A673 (cell line): ENCODE data around the gene GPR150. TPM values are rescaled to one million over a fixed set of nuclear protein-coding genes. Genes with fewer than 3 reads are reported as not detected.

Source experiments
- BruUV-seq: library from RNA; stranded (reverse); fragments of 400-500 nt; replicated peaks from 2 replicates; lab custom pipeline; 2021; lab: Mats Ljungman, UMichigan
- CTCF ChIA-PET: fragments of 300-600 bp; sonication (Branson Sonifier 250); formaldehyde crosslinking; loops from one replicate; lab custom pipeline; 2022; ENCODE audit warnings: antibody characterized with exemption; lab: Charles Lee
- POLR2A ChIA-PET: fragments of 300-600 bp; sonication (Branson Sonifier 250); formaldehyde crosslinking; loops from one replicate; lab custom pipeline; 2022; ENCODE audit warnings: antibody characterized with exemption; ENCODE audit not compliant: low non-redundant PET; lab: Charles Lee
- DNase-seq: peaks from one replicate; pipeline ENCODE4 v3.0.0-alpha.2; 2015; ENCODE audit warnings: low spot score
- H3K27ac ChIP-seq: fragments of 200-600 bp; sonication (generic); 2 replicates; pipeline ENCODE4 v1.5.1; 2016; ENCODE audit warnings: mixed run types, low read depth, mild to moderate bottlenecking, mixed read lengths, antibody characterized with exemption, low read length; ENCODE audit not compliant: poor library complexity, severe bottlenecking
- H3K27me3 ChIP-seq: fragments of 200-600 bp; sonication (generic); replicated peaks from 2 replicates; pipeline ENCODE4 v1.6.1; 2017; ENCODE audit warnings: mixed run types, low read depth, mild to moderate bottlenecking, mixed read lengths, antibody characterized with exemption, low read length; ENCODE audit not compliant: insufficient read depth, poor library complexity
- H3K36me3 ChIP-seq: fragments of 200-600 bp; sonication (generic); 2 replicates; pipeline ENCODE4 v1.6.1; 2016; ENCODE audit warnings: mixed run types, mild to moderate bottlenecking, mixed read lengths, antibody characterized with exemption, low read length; ENCODE audit not compliant: insufficient read depth, poor library complexity, severe bottlenecking
- H3K4me1 ChIP-seq: fragments of 200-600 bp; sonication (generic); 2 replicates; pipeline ENCODE4 v1.6.1; 2017; ENCODE audit warnings: mixed run types, mild to moderate bottlenecking, mixed read lengths, antibody characterized with exemption, low read length; ENCODE audit not compliant: insufficient read depth, poor library complexity, severe bottlenecking
- H3K4me3 ChIP-seq: fragments of 200-600 bp; sonication (generic); 2 replicates; pipeline ENCODE4 v1.5.1; 2016; ENCODE audit warnings: low read depth, mixed run types, mild to moderate bottlenecking, mixed read lengths, low read length; ENCODE audit not compliant: poor library complexity, severe bottlenecking
- H3K9me3 ChIP-seq: fragments of 200-600 bp; sonication (generic); 2 replicates; pipeline ENCODE4 v1.6.1; 2016; ENCODE audit warnings: mixed run types, low read depth, mild to moderate bottlenecking, mixed read lengths, antibody characterized with exemption, low read length; ENCODE audit not compliant: poor library complexity, severe bottlenecking
- EZH2 ChIP-seq: fragments of 200-600 bp; sonication (generic); IDR thresholded peaks from 2 replicates; pipeline ENCODE4 v1.6.1; 2017; ENCODE audit warnings: borderline replicate concordance, low read depth, mild to moderate bottlenecking, mixed read lengths, antibody characterized with exemption, low read length; ENCODE audit not compliant: poor library complexity, severe bottlenecking
- intact Hi-C: fragments of 100-400 bp; cut with micrococcal nuclease; formaldehyde crosslinking; loops from one replicate; pipeline ENCODE4 v1.10.0; 2022; ENCODE audit not compliant: unreplicated experiment
- total RNA-seq: library from RNA; stranded (reverse); gene quantifications from 2 replicates; pipeline ENCODE4 v1.2.3, GENCODE V29; 2021
- TF ChIP-seq, protein P1 (sequence below): fragments of 300-800, 200-600 bp; sonication (generic); conservative IDR thresholded peaks from 2 replicates; pipeline ENCODE4 v1.5.1; 2017; ENCODE audit warnings: low read depth, mild to moderate bottlenecking, antibody characterized with exemption, low read length, moderate library complexity, mixed read lengths

Gene GPR150
- total RNA-seq, 1 experiment from 2014 or later = 0.13 TPM

DNA sequence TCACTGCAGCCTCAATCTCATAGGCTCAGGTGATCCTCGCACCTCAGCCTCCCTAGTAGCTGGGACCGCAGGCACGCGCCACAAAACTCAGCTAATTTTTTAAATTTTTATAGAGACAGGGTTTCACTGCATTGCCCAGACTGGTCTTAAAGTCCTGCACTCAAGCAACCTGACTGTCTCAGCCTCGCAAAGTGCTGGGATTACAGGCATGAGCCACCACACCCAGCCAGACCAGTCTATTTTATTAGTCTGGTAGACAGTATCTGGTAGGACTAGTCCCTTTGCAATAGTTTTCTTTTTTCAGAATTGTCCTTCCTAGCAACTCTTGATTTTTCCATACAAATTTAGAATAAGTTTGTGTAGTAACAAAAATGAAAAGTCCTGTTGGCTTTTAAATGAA, 14.1 kb upstream of the GPR150 start:
- ChIA-PET POLR2A (no interaction called here), CTCF (no interaction called here)
- Histone ChIP-seq H3K4me1 (no peaks in the 10 kb centered on the region), H3K4me3 (no peak overlapping the region), H3K27me3 (no peaks in the 10 kb centered on the region), H3K9me3 (no peaks in the 10 kb centered on the region), H3K36me3 (no peaks in the 10 kb centered on the region), H3K27ac (no peak overlapping the region)
- intact Hi-C loops = no loop called here
- BruUV-seq = no TSS peak
- TF ChIP-seq, protein P1, sequence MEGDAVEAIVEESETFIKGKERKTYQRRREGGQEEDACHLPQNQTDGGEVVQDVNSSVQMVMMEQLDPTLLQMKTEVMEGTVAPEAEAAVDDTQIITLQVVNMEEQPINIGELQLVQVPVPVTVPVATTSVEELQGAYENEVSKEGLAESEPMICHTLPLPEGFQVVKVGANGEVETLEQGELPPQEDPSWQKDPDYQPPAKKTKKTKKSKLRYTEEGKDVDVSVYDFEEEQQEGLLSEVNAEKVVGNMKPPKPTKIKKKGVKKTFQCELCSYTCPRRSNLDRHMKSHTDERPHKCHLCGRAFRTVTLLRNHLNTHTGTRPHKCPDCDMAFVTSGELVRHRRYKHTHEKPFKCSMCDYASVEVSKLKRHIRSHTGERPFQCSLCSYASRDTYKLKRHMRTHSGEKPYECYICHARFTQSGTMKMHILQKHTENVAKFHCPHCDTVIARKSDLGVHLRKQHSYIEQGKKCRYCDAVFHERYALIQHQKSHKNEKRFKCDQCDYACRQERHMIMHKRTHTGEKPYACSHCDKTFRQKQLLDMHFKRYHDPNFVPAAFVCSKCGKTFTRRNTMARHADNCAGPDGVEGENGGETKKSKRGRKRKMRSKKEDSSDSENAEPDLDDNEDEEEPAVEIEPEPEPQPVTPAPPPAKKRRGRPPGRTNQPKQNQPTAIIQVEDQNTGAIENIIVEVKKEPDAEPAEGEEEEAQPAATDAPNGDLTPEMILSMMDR = no peak
- no peak for TF ChIP-seq EZH2
- no peak for DNase-seq

DNA sequence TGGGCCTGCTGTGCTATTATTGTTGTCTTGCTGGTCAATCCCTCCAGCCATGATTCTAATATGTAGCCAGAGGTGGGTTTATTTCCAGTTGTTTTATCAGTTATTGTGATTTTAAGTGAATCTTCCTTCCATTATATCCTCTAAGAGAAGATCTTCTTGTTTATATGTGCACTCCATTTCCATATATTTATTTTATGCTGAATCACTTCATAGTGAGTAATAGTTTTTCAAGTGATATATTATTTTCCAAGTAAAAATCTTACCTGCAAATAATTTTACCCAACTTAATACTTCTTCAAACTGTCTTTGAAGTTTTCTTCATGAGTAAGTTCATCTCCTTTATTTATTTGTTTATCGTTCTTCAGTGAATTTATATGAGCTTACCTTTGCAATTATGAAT, 13.5 kb upstream of the GPR150 start:
- no TSS peak for BruUV-seq
- intact Hi-C loops = no loop called here
- no peaks in the 10 kb centered on the region for H3K4me1 ChIP-seq
- H3K27ac ChIP-seq = no peak overlapping the region
- no peaks in the 10 kb centered on the region for H3K9me3 ChIP-seq
- DNase-seq = no peak
- CTCF ChIA-PET = no interaction called here
- no peak for TF ChIP-seq EZH2
- TF ChIP-seq, protein P1 = no peak
- H3K27me3 ChIP-seq = no peaks in the 10 kb centered on the region
- H3K4me3 ChIP-seq = no peak overlapping the region
- POLR2A ChIA-PET = no interaction called here
- H3K36me3 ChIP-seq = no peaks in the 10 kb centered on the region

DNA sequence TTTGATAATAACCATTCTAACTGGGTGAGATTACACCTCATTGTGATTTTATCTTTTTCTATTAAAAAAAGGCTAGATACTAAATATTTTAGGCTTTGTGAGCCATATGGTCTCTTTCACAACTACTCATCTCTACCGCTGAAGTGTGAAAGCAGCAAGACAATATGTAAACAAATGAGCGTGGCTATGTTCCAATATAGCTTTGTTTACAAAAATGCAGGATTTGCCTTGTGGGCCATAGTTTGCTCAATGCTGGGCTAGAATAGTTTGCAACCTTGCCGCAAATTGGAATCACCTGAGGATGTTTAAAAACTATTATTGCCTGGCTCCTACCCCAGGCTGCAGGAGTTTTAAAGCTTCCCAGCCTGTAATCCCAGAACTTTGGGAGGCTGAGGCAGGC, 10.2 kb upstream of the GPR150 start:
- Histone ChIP-seq H3K9me3 (no peaks in the 10 kb centered on the region), H3K4me1 (no peaks in the 10 kb centered on the region), H3K27me3 (no peaks in the 10 kb centered on the region), H3K36me3 (no peaks in the 10 kb centered on the region), H3K27ac (no peak overlapping the region), H3K4me3 (no peak overlapping the region)
- DNase-seq = no peak
- intact Hi-C loops = no loop called here
- ChIA-PET CTCF (no interaction called here), POLR2A (no interaction called here)
- no peak for TF ChIP-seq EZH2
- TF ChIP-seq, protein P1 = no peak
- no TSS peak for BruUV-seq
